ENCODE measurements around the gene BICD1. TPM values are rescaled to one million over a fixed set of nuclear protein-coding genes. Genes with fewer than 3 reads are reported as not detected.

Gene BICD1
- total RNA-seq, 1 donor from 2014 or later = 49.5 TPM

- peak; percentile 80 for TF ChIP-seq CTCF (conservative IDR thresholded peaks at IDR 0.05)
- Mint-ChIP-seq H3K4me3 (no peak overlapping the region), H3K27ac (ENCODE audit: unreplicated experiment) (no peak overlapping the region), H3K9me3 (no peaks in the 10 kb centered on the region), H3K27me3 (ENCODE audit: low read depth) (no peaks in the 10 kb centered on the region), H3K4me1 (peaks cover 23% of the 10 kb centered on the region), H3K36me3 (ENCODE audit: low read depth) (peaks cover 4% of the 10 kb centered on the region)
- no peak for DNase-seq (ENCODE audit: low read depth, low spot score)
These were observed 205.5 kb downstream of the BICD1 start for GRCh38 chr12:32312049-32312670.

GRCh38 chr12:32322354-32322753 lies 215.7 kb downstream of the BICD1 start:
- Mint-ChIP-seq H3K4me3 (no peak overlapping the region), H3K27me3 (ENCODE audit: low read depth) (no peaks in the 10 kb centered on the region), H3K4me1 (no peaks in the 10 kb centered on the region), H3K9me3 (peaks cover 6% of the 10 kb centered on the region), H3K36me3 (ENCODE audit: low read depth) (peaks cover 6% of the 10 kb centered on the region), H3K27ac (ENCODE audit: unreplicated experiment) (no peak overlapping the region)
- TF ChIP-seq CTCF (conservative IDR thresholded peaks at IDR 0.05) = no peak
- DNase-seq (ENCODE audit: low read depth, low spot score) = no peak

- DNase-seq (ENCODE audit: low read depth, low spot score) = no peak
- Mint-ChIP-seq H3K27ac (ENCODE audit: unreplicated experiment) (no peak overlapping the region), H3K4me3 (no peak overlapping the region), H3K36me3 (ENCODE audit: low read depth) (peaks cover 20% of the 10 kb centered on the region), H3K4me1 (no peaks in the 10 kb centered on the region), H3K9me3 (no peaks in the 10 kb centered on the region), H3K27me3 (ENCODE audit: low read depth) (no peaks in the 10 kb centered on the region)
- TF ChIP-seq CTCF (conservative IDR thresholded peaks at IDR 0.05) = no peak
These were observed 224.5 kb downstream of the BICD1 start for GRCh38 chr12:32331133-32331532.

GRCh38 chr12:32332446-32332845 lies 225.8 kb downstream of the BICD1 start:
- no peak overlapping the region for H3K27ac Mint-ChIP-seq (ENCODE audit: unreplicated experiment)

GRCh38 chr12:32334371-32334777 lies 227.7 kb downstream of the BICD1 start:
- DNase-seq (ENCODE audit: low read depth, low spot score) = no peak

More at GRCh38 chr12:32332446-32332845, 225.8 kb downstream of the BICD1 start:
- no peaks in the 10 kb centered on the region for H3K4me1 Mint-ChIP-seq
- no peaks in the 10 kb centered on the region for H3K9me3 Mint-ChIP-seq
- peaks cover 16% of the 10 kb centered on the region for H3K36me3 Mint-ChIP-seq (ENCODE audit: low read depth)
- no peak overlapping the region for H3K4me3 Mint-ChIP-seq
- no peaks in the 10 kb centered on the region for H3K27me3 Mint-ChIP-seq (ENCODE audit: low read depth)
- TF ChIP-seq CTCF (conservative IDR thresholded peaks at IDR 0.05) = no peak
- DNase-seq (ENCODE audit: low read depth, low spot score) = no peak

More at GRCh38 chr12:32334371-32334777, 227.7 kb downstream of the BICD1 start:
- Mint-ChIP-seq H3K9me3 (no peaks in the 10 kb centered on the region), H3K27ac (ENCODE audit: unreplicated experiment) (no peak overlapping the region), H3K4me1 (no peaks in the 10 kb centered on the region), H3K4me3 (no peak overlapping the region), H3K27me3 (ENCODE audit: low read depth) (no peaks in the 10 kb centered on the region), H3K36me3 (ENCODE audit: low read depth) (peaks cover under 1% of the 10 kb centered on the region)
- TF ChIP-seq CTCF (conservative IDR thresholded peaks at IDR 0.05) = no peak
